A375 (cell line): Measurements from ENCODE around the gene DOK1. TPM values are rescaled to one million over a fixed set of nuclear protein-coding genes. Genes with fewer than 3 reads are reported as not detected.

Experiments
- total RNA-seq: library from RNA; depleted of rRNA; stranded (reverse); fragments of >200 nt; shearing (Covaris generic); gene quantifications from 2 replicates; pipeline ENCODE4 v1.2.3, GENCODE V29; 2014; rRNA removed

Gene DOK1
- 11.1 and 11.5 TPM in 2 replicates for total RNA-seq

GRCh38 chr2:74553892-74554819 lies at the start of gene DOK1, which contains the start of gene LOXL3:
TSS of gene DOK1 (plus strand) at chr2:74554720. CDS start at chr2:74554755, 35 bp downstream.
TSS of gene LOXL3 (minus strand) at chr2:74553942. CDS start at chr2:74552634, 1,308 bp downstream.

GRCh38 chr2:74507145-74507925 lies 47.2 kb upstream of the DOK1 start, which contains the start of gene PCGF1:
TSS of gene PCGF1 (minus strand) at chr2:74507695. CDS start at chr2:74507668, 27 bp downstream.

GRCh38 chr2:74514368-74515270 lies 39.9 kb upstream of the DOK1 start, which contains the start of gene TLX2:
TSS of gene TLX2 (plus strand) at chr2:74514450. CDS start at chr2:74514807, 357 bp downstream.

GRCh38 chr2:74525717-74526648 lies 28.5 kb upstream of the DOK1 start, which contains the start of gene DQX1:
TSS of gene DQX1 (minus strand) at chr2:74526231. CDS start at chr2:74525729, 502 bp downstream.

GRCh38 chr2:74529357-74530238 lies 24.9 kb upstream of the DOK1 start, which contains the start of the genes AUP1 and HTRA2:
TSS of gene AUP1 (minus strand) at chr2:74529706. CDS start at chr2:74529629, 77 bp downstream.
TSS of gene HTRA2 (plus strand) at chr2:74529933. CDS start at chr2:74530007, 74 bp downstream.

Other genes with a start within 250 kb of the DOK1 start
- 0.16 TPM in 1 of 2 replicates, not detected in the other for gene SLC4A5, start 211.3 kb upstream of the DOK1 start, total RNA-seq
- 78.8 and 83.3 TPM in 2 replicates for gene DCTN1, start 174.4 kb upstream of the DOK1 start, total RNA-seq
- 5.5 and 8.5 TPM in 2 replicates for gene C2orf81, start 133.1 kb upstream of the DOK1 start, total RNA-seq
- 119 and 142 TPM in 2 replicates for gene WDR54, start 133.0 kb upstream of the DOK1 start, total RNA-seq
- 27.1 and 30.5 TPM in 2 replicates for gene RTKN, start 112.8 kb upstream of the DOK1 start, total RNA-seq
- gene INO80B, start 99.6 kb upstream of the DOK1 start, total RNA-seq = 30.3 and 40.9 TPM in 2 replicates
- gene WBP1, start 96.3 kb upstream of the DOK1 start, total RNA-seq = 72.6 and 93.6 TPM in 2 replicates
- gene MOGS, start 89.3 kb upstream of the DOK1 start, total RNA-seq = 64.9 and 65.6 TPM in 2 replicates
- gene MRPL53, start 82.0 kb upstream of the DOK1 start, total RNA-seq = 95.8 and 110 TPM in 2 replicates
- 16.1 and 18.6 TPM in 2 replicates for gene CCDC142, start 71.7 kb upstream of the DOK1 start, total RNA-seq
- 33.5 and 57.6 TPM in 2 replicates for gene TTC31, start 71.6 kb upstream of the DOK1 start, total RNA-seq
- 16.3 and 18.1 TPM in 2 replicates for gene LBX2, start 55.1 kb upstream of the DOK1 start, total RNA-seq
- gene PCGF1, start 47.0 kb upstream of the DOK1 start, total RNA-seq = 28.8 and 29.3 TPM in 2 replicates
- 1.8 and 2.8 TPM in 2 replicates for gene TLX2, start 40.3 kb upstream of the DOK1 start, total RNA-seq
- not detected in 2 replicates for gene DQX1, start 28.5 kb upstream of the DOK1 start, total RNA-seq
- gene AUP1, start 25.0 kb upstream of the DOK1 start, total RNA-seq = 161 and 168 TPM in 2 replicates
- 50.9 and 52.6 TPM in 2 replicates for gene HTRA2, start 24.8 kb upstream of the DOK1 start, total RNA-seq
- gene LOXL3, start 778 bp upstream of the DOK1 start, total RNA-seq = 158 and 171 TPM in 2 replicates
- gene M1AP, start 93.6 kb downstream of the DOK1 start, total RNA-seq = 0.24 TPM in 1 of 2 replicates, not detected in the other
- gene SEMA4F, start 99.5 kb downstream of the DOK1 start, total RNA-seq = 4.7 and 11.9 TPM in 2 replicates